ENCODE data around the gene CCDC196. TPM values are rescaled to one million over a fixed set of nuclear protein-coding genes. Genes with fewer than 3 reads are reported as not detected.

CCDC196 gene
- total and polyA plus RNA-seq, 10 of the 15 experiments (the other 5 are each of a cell fraction or from before 2014, with no cell fraction given): 0.03 to 0.52 (median 0.28) TPM; not detected in 7

GRCh38 chr14:66459603-66460002 lies 26.6 kb upstream of the CCDC196 start (continued):
- no peak for TF ChIP-seq RELA (IDR thresholded peaks at IDR 0.05; ENCODE audit: borderline replicate concordance, partially characterized antibody)
- TF ChIP-seq RAD51 (IDR thresholded peaks at IDR 0.05): no peak
- TF ChIP-seq ASH2L (IDR thresholded peaks at IDR 0.05; ENCODE audit: borderline replicate concordance, low read depth): no peak
- no peak for TF ChIP-seq JUND (IDR thresholded peaks at IDR 0.05; ENCODE audit: low read depth, low read length)
- no peak for TF ChIP-seq PML (IDR thresholded peaks at IDR 0.05; ENCODE audit: low read length)
- no peak for TF ChIP-seq POU2F2 (IDR thresholded peaks at IDR 0.05; ENCODE audit: borderline replicate concordance, low read depth, low read length)

DNA sequence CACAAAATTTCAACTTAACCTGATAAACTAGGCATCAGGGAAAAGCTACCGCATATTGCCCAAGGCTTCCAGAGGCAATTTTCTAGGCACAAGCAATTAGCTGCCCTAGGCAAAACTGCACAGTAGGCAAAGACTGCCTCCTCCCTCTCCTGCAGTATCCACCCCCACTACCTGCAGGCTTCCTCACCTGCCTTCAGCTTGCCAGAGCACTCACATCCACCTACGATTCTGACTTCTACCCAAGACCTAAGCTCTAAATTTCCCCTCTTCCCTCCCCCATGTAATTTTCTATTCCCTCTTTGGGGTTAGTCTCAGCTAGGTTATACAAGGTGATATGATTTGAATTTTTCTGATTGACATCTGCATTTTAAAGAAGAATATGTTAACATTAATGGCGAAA lies 21.9 kb upstream of the CCDC196 start:
- Histone ChIP-seq H3K79me2 (ENCODE audit: control insufficient read depth, insufficient read depth, low read length) (no peaks in the 10 kb centered on the region), H3K9ac (ENCODE audit: control insufficient read depth, insufficient read depth, low read length) (no peak overlapping the region), H3K27me3 (replicated peaks in 1 of 2; ENCODE audit: control insufficient read depth in 2 of 2, insufficient read depth in 2 of 2, low read length in 1 of 2) (no peaks in the 10 kb centered on the region), H4K20me1 (ENCODE audit: control insufficient read depth, insufficient read depth) (no peaks in the 10 kb centered on the region), H3K9me3 (replicated peaks; ENCODE audit: control insufficient read depth, insufficient read depth, low read length) (no peaks in the 10 kb centered on the region), H3K4me3 (no peak overlapping the region), H3K27ac (ENCODE audit: control insufficient read depth, insufficient read depth) (no peak overlapping the region), H3K4me2 (ENCODE audit: control insufficient read depth, insufficient read depth) (no peak overlapping the region), H3K4me1 (ENCODE audit: control insufficient read depth, insufficient read depth, low read length) (no peaks in the 10 kb centered on the region), H3K36me3 (ENCODE audit: control insufficient read depth in 2 of 2, insufficient read depth in 2 of 2, low read length in 1 of 2) (no peaks in the 10 kb centered on the region), H2AFZ (ENCODE audit: control insufficient read depth, low read depth, low read length) (no peak overlapping the region)
- intact Hi-C loops (cut with micrococcal nuclease; ENCODE audit: unreplicated experiment): no loop called here
- in situ Hi-C loops (cut with MboI): no loop called here
- WGBS (ENCODE audit: insufficient coverage, insufficient replicate concordance, low lambda C conversion rate, missing lambda C conversion rate): 74% methylated on average over 3 of the region's 3 CpGs
- ATAC-seq: no peak
- ChIA-PET RAD21 (ENCODE audit: unreplicated experiment) (no interaction called here), SMC1A (ENCODE audit: uncharacterized antibody, unreplicated experiment) (interaction anchor here (1.0 to 1.4 kb wide), 3 partner anchors 14 to 503 kb away, joined by 3 read pairs; no protein-coding TSS in a partner anchor), CTCF (no interaction called here), POLR2A (no interaction called here)
- no peak for FAIRE-seq
- BruUV-seq (replicated peaks): no TSS peak
- DNase-seq (ENCODE audit: low read depth, low spot score): no peak
- no peak for TF ChIP-seq CHD1 (IDR thresholded peaks at IDR 0.05; ENCODE audit: low read depth, low read length)
- no peak for TF ChIP-seq NBN (IDR thresholded peaks at IDR 0.05)
- TF ChIP-seq MEF2A (IDR thresholded peaks at IDR 0.05; ENCODE audit: insufficient read depth, low read depth, low read length): no peak
- TF ChIP-seq, protein P1, sequence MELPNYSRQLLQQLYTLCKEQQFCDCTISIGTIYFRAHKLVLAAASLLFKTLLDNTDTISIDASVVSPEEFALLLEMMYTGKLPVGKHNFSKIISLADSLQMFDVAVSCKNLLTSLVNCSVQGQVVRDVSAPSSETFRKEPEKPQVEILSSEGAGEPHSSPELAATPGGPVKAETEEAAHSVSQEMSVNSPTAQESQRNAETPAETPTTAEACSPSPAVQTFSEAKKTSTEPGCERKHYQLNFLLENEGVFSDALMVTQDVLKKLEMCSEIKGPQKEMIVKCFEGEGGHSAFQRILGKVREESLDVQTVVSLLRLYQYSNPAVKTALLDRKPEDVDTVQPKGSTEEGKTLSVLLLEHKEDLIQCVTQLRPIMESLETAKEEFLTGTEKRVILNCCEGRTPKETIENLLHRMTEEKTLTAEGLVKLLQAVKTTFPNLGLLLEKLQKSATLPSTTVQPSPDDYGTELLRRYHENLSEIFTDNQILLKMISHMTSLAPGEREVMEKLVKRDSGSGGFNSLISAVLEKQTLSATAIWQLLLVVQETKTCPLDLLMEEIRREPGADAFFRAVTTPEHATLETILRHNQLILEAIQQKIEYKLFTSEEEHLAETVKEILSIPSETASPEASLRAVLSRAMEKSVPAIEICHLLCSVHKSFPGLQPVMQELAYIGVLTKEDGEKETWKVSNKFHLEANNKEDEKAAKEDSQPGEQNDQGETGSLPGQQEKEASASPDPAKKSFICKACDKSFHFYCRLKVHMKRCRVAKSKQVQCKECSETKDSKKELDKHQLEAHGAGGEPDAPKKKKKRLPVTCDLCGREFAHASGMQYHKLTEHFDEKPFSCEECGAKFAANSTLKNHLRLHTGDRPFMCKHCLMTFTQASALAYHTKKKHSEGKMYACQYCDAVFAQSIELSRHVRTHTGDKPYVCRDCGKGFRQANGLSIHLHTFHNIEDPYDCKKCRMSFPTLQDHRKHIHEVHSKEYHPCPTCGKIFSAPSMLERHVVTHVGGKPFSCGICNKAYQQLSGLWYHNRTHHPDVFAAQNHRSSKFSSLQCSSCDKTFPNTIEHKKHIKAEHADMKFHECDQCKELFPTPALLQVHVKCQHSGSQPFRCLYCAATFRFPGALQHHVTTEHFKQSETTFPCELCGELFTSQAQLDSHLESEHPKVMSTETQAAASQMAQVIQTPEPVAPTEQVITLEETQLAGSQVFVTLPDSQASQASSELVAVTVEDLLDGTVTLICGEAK (IDR thresholded peaks at IDR 0.05; ENCODE audit: borderline replicate concordance): no peak
- no peak for TF ChIP-seq E2F8 (IDR thresholded peaks at IDR 0.05; ENCODE audit: low read depth, partially characterized antibody)
- TF ChIP-seq, protein P2, sequence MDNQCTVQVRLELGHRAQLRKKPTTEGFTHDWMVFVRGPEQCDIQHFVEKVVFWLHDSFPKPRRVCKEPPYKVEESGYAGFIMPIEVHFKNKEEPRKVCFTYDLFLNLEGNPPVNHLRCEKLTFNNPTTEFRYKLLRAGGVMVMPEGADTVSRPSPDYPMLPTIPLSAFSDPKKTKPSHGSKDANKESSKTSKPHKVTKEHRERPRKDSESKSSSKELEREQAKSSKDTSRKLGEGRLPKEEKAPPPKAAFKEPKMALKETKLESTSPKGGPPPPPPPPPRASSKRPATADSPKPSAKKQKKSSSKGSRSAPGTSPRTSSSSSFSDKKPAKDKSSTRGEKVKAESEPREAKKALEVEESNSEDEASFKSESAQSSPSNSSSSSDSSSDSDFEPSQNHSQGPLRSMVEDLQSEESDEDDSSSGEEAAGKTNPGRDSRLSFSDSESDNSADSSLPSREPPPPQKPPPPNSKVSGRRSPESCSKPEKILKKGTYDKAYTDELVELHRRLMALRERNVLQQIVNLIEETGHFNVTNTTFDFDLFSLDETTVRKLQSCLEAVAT (IDR thresholded peaks at IDR 0.05): no peak
- no peak for TF ChIP-seq SPI1 (IDR thresholded peaks at IDR 0.05; ENCODE audit: borderline replicate concordance, insufficient read depth, low read depth, low read length)
- no peak for TF ChIP-seq SMARCA5 (IDR thresholded peaks at IDR 0.05)
- no peak for TF ChIP-seq SUPT20H (IDR thresholded peaks at IDR 0.05; ENCODE audit: borderline replicate concordance, control insufficient read depth, low read depth, low read length)
- no peak for TF ChIP-seq CREB1 (IDR thresholded peaks at IDR 0.05; ENCODE audit: low read depth)
- TF ChIP-seq SREBF1 (IDR thresholded peaks at IDR 0.05; ENCODE audit: low read length): no peak
